MM.1S (cell line): ENCODE results near the gene PCDHGB1.

Source experiments
- DNase-seq: peaks from one replicate; pipeline ENCODE4 v3.0.0-alpha.2; 2015
- H2AFZ ChIP-seq: fragments of 300-600 bp; sonication (generic); 2 replicates; pipeline ENCODE4 v1.6.0; 2016; ENCODE audit warnings: antibody characterized with exemption, low read length
- H3F3A ChIP-seq: fragments of 300-600 bp; sonication (generic); 2 replicates; pipeline ENCODE4 v1.6.1; 2016; ENCODE audit warnings: mild to moderate bottlenecking, antibody characterized with exemption, low read length, moderate library complexity, mixed read lengths; ENCODE audit not compliant: insufficient read depth
- H3K27ac ChIP-seq: fragments of 300-600 bp; sonication (generic); 2 replicates; pipeline ENCODE4 v1.5.1; 2016; ENCODE audit warnings: mild to moderate bottlenecking, low read length
- H3K27me3 ChIP-seq: fragments of 300-600 bp; sonication (generic); replicated peaks from 2 replicates; pipeline ENCODE4 v1.6.0; 2016; ENCODE audit warnings: low read length; ENCODE audit not compliant: insufficient read depth
- H3K36me3 ChIP-seq: fragments of 300-600 bp; sonication (generic); replicated peaks from 2 replicates; pipeline ENCODE4 v1.6.1; 2016; ENCODE audit warnings: mild to moderate bottlenecking, low read length, mixed read lengths; ENCODE audit not compliant: insufficient read depth
- H3K4me1 ChIP-seq: fragments of 300-600 bp; sonication (generic); 2 replicates; pipeline ENCODE4 v1.6.1; 2016; ENCODE audit warnings: low read length, mixed read lengths
- H3K4me2 ChIP-seq: fragments of 300-600 bp; sonication (generic); 2 replicates; pipeline ENCODE4 v1.6.0; 2016; ENCODE audit warnings: low read depth, low read length
- H3K4me3 ChIP-seq: fragments of 300-600 bp; sonication (generic); 2 replicates; pipeline ENCODE4 v1.5.1; 2016; ENCODE audit warnings: low read length, mixed read lengths
- H3K79me2 ChIP-seq: fragments of 300-600 bp; sonication (generic); 2 replicates; pipeline ENCODE4 v1.6.1; 2016; ENCODE audit warnings: mixed run types, low read length, mixed read lengths
- H3K9ac ChIP-seq: fragments of 300-600 bp; sonication (generic); 2 replicates; pipeline ENCODE4 v1.6.1; 2016; ENCODE audit warnings: low read length, mixed read lengths
- H3K9me2 ChIP-seq: fragments of 300-600 bp; sonication (generic); replicated peaks from 2 replicates; pipeline ENCODE4 v1.6.1; 2016; ENCODE audit warnings: mild to moderate bottlenecking, low read length, mixed read lengths; ENCODE audit not compliant: insufficient read depth
- H3K9me3 ChIP-seq: fragments of 300-600 bp; sonication (generic); replicated peaks from 2 replicates; pipeline ENCODE4 v1.6.1; 2016; ENCODE audit warnings: mild to moderate bottlenecking, low read length, mixed read lengths; ENCODE audit not compliant: insufficient read depth
- H4K20me1 ChIP-seq: fragments of 300-600 bp; sonication (generic); 2 replicates; pipeline ENCODE4 v1.6.1; 2016; ENCODE audit warnings: mild to moderate bottlenecking, low read length, moderate library complexity, mixed read lengths; ENCODE audit not compliant: insufficient read depth
- CTCF ChIP-seq: fragments of 300-600 bp; sonication (generic); IDR thresholded peaks from 2 replicates; pipeline ENCODE4 v1.5.1; 2016; ENCODE audit warnings: antibody characterized with exemption, low read length, mixed read lengths
- EZH2 ChIP-seq: fragments of 300-600 bp; sonication (generic); optimal IDR thresholded peaks from 2 replicates; pipeline ENCODE3; 2017; ENCODE audit warnings: low read depth, mild to moderate bottlenecking, antibody characterized with exemption, low read length, mixed read lengths
- EZH2phosphoT487 ChIP-seq: fragments of 300-600 bp; sonication (generic); IDR thresholded peaks from 2 replicates; pipeline ENCODE4 v1.6.1; 2018; ENCODE audit warnings: antibody characterized with exemption, low read length

PCDHGB1 gene

GRCh38 chr5:141360685-141361084, 10.8 kb downstream of the PCDHGB1 start:
- Histone ChIP-seq H3K9me2 (no peaks in the 10 kb centered on the region), H3K4me3 (no peak overlapping the region), H3K4me2 (no peak overlapping the region), H3K4me1 (no peaks in the 10 kb centered on the region), H3K27ac (no peak overlapping the region), H3K36me3 (no peaks in the 10 kb centered on the region), H3F3A (no peaks in the 10 kb centered on the region), H2AFZ (no peak overlapping the region), H4K20me1 (no peaks in the 10 kb centered on the region), H3K27me3 (no peaks in the 10 kb centered on the region; the same call in 1 of the 2 replicates), H3K9ac (no peak overlapping the region), H3K9me3 (no peaks in the 10 kb centered on the region), H3K79me2 (no peaks in the 10 kb centered on the region)
- no peak for DNase-seq
- TF ChIP-seq EZH2phosphoT487 (no peak), CTCF (no peak), EZH2 (no peak)

- no peak overlapping the region for H3K27ac ChIP-seq
- H3K79me2 ChIP-seq = no peaks in the 10 kb centered on the region
- no peaks in the 10 kb centered on the region for H3K36me3 ChIP-seq
- H3K9me2 ChIP-seq = no peaks in the 10 kb centered on the region
- no peak for DNase-seq
- TF ChIP-seq CTCF (no peak), EZH2 (no peak), EZH2phosphoT487 (no peak)
- no peaks in the 10 kb centered on the region; the same call in none of the 2 replicates for H3K27me3 ChIP-seq
- no peaks in the 10 kb centered on the region for H3K4me1 ChIP-seq
- no peak overlapping the region for H3K4me2 ChIP-seq
- H2AFZ ChIP-seq = no peak overlapping the region
- no peak overlapping the region for H3K4me3 ChIP-seq
- H3K9ac ChIP-seq = no peak overlapping the region
- H3K9me3 ChIP-seq = no peaks in the 10 kb centered on the region
- no peaks in the 10 kb centered on the region for H3F3A ChIP-seq
- no peaks in the 10 kb centered on the region for H4K20me1 ChIP-seq
These were observed 12.8 kb downstream of the PCDHGB1 start for GRCh38 chr5:141362719-141363118.

- H3K36me3 ChIP-seq = no peaks in the 10 kb centered on the region
- no peak within 1 kb of the TSS for H2AFZ ChIP-seq
- no peak within 1 kb of the TSS for H3K4me3 ChIP-seq
- H3K4me2 ChIP-seq = no peak within 1 kb of the TSS
- DNase-seq = no peak
- H3K4me1 ChIP-seq = no peaks in the 10 kb centered on the region
- H3K27me3 ChIP-seq = no peaks in the 10 kb centered on the region; the same call in none of the 2 replicates
- no peak within 1 kb of the TSS for H3K9ac ChIP-seq
- H3K9me2 ChIP-seq = no peaks in the 10 kb centered on the region
- H3F3A ChIP-seq = no peaks in the 10 kb centered on the region
- no peak within 1 kb of the TSS for H3K27ac ChIP-seq
- TF ChIP-seq CTCF = no peak
- no peak for TF ChIP-seq EZH2
- TF ChIP-seq EZH2phosphoT487 = no peak
- no peaks in the 10 kb centered on the region for H3K9me3 ChIP-seq
- H4K20me1 ChIP-seq = no peaks in the 10 kb centered on the region
- H3K79me2 ChIP-seq = no peaks in the 10 kb centered on the region
These were observed 14.2 kb downstream of the PCDHGB1 start, which contains the start of gene PCDHGA5 for GRCh38 chr5:141363952-141364660. TSS of gene PCDHGA5 (plus strand) at chr5:141364162. CDS start at chr5:141364331, 169 bp downstream.
